ENCODE measurements around the gene NUDT4B. TPM values are rescaled to one million over a fixed set of nuclear protein-coding genes. Genes with fewer than 3 reads are reported as not detected.
"Not testable (repeated sequence)": the region's sequence is repeated elsewhere in the genome, so short reads cannot be mapped to it uniquely, and the experiment has no call there.

NUDT4B gene
- total RNA-seq, 1 donor from 2014 or later, result 64.9 TPM

DNA sequence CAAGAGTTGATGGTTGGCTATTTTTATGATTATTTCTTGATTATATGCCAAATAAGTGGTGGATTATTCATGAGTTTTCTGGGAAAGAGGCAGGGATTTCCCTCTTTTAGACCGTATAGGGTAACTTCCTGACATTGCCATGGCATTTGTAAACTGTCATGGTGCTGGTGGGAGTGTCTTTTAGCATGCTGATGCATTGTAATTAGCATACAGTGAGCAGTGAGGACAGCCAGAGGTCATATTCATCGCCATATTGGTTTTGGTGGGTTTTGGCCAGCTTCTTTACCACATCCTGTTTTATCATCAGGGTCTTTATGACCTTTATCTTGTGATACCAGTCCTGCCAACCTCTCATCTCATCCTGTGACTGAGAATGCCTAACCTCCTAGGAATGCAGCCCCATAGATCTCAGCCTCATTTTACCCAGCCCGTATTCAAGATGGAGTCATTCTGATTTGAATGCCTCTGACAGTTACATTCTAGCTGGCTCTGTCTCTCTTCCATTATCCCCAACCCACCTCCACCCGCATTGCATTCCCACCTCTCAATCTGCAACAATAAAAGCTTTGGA is 45.3 kb downstream of the NUDT4B start:
- DNase-seq (ENCODE audit: low read depth), result not testable (repeated sequence)

Other genes starting within 250 kb of the NUDT4B start
- 17.9 and 18.0 TPM in 2 replicates for gene NBPF14, start 152.8 kb upstream of the NUDT4B start, total RNA-seq
- 325 and 408 TPM in 2 replicates for gene PDE4DIP, start 95.7 kb downstream of the NUDT4B start, total RNA-seq

All from myocyte (in vitro differentiated cells).